ENCODE results near the gene JAG2.

- TF ChIP-seq GATA3 (IDR thresholded peaks at IDR 0.05; ENCODE audit: low read depth, low read length) = no peak
- no peak for TF ChIP-seq GATA2 (IDR thresholded peaks at IDR 0.05; ENCODE audit: low read depth, low read length)
Measured at GRCh38 chr14:105153739-105154475, 14.7 kb downstream of the JAG2 start.
